Rectal smooth muscle tissue (tissue), 1 donor: ENCODE results near the gene GIPC3.
A peak's percentile ranks its signal among the peaks of the same experiment; 100 is the strongest.
"Not testable (repeated sequence)": the region's sequence is repeated elsewhere in the genome, so short reads cannot be mapped to it uniquely, and the experiment has no call there.

Experiments
- H3K27ac ChIP-seq: one replicate; pipeline ENCODE4 v1.7.0; 2013; ENCODE audit warnings: low read depth, low read length, inconsistent platforms
- H3K27me3 ChIP-seq: one replicate; pipeline ENCODE4 v1.7.0; 2013; ENCODE audit warnings: low read length; ENCODE audit not compliant: control insufficient read depth, insufficient read depth
- H3K36me3 ChIP-seq: one replicate; pipeline ENCODE4 v1.7.0; 2013; ENCODE audit warnings: low read length; ENCODE audit not compliant: control insufficient read depth, insufficient read depth
- H3K4me1 ChIP-seq: one replicate; pipeline ENCODE4 v1.7.0; 2013; ENCODE audit warnings: low read length; ENCODE audit not compliant: control insufficient read depth, insufficient read depth
- H3K4me3 ChIP-seq: one replicate; pipeline ENCODE4 v1.7.0; 2013; ENCODE audit warnings: low read length
- H3K9ac ChIP-seq: one replicate; pipeline ENCODE4 v1.7.0; 2013; ENCODE audit warnings: low read length

Gene GIPC3

GRCh38 chr19:3623716-3624115 lies 38.4 kb downstream of the GIPC3 start:
- Histone ChIP-seq H3K4me1 (peaks cover 10% of the 10 kb centered on the region), H3K27ac (no peak overlapping the region), H3K36me3 (peaks cover 12% of the 10 kb centered on the region), H3K4me3 (no peak overlapping the region), H3K27me3 (no peaks in the 10 kb centered on the region), H3K9ac (no peak overlapping the region)

- peak overlapping the region; percentile 94 for H3K9ac ChIP-seq
- peak overlapping the region; percentile 91 for H3K4me3 ChIP-seq
- peaks cover 10% of the 10 kb centered on the region for H3K4me1 ChIP-seq
- H3K36me3 ChIP-seq: peaks cover 3% of the 10 kb centered on the region
- H3K27me3 ChIP-seq: no peaks in the 10 kb centered on the region
- peak overlapping the region; percentile 98 for H3K27ac ChIP-seq
Observed at GRCh38 chr19:3625996-3626472, 40.8 kb downstream of the GIPC3 start.

- H3K36me3 ChIP-seq: peaks cover 7% of the 10 kb centered on the region
- peaks cover 10% of the 10 kb centered on the region for H3K4me1 ChIP-seq
- H3K9ac ChIP-seq: peak within 1 kb of the TSS; percentile 94
- H3K27me3 ChIP-seq: no peaks in the 10 kb centered on the region
- H3K27ac ChIP-seq: peak within 1 kb of the TSS; percentile 98
- peak within 1 kb of the TSS; percentile 91 for H3K4me3 ChIP-seq
Observed at GRCh38 chr19:3626473-3627350, 41.4 kb downstream of the GIPC3 start, which contains the start of gene CACTIN. Gene CACTIN (minus strand): TSS chr19:3626790. CDS start chr19:3626762, 28 bp downstream.

- Histone ChIP-seq H3K36me3 (peaks cover 8% of the 10 kb centered on the region), H3K4me1 (peaks cover 10% of the 10 kb centered on the region), H3K9ac (no peak overlapping the region), H3K4me3 (peak overlapping the region; percentile 43), H3K27me3 (no peaks in the 10 kb centered on the region), H3K27ac (no peak overlapping the region)
Observed at GRCh38 chr19:3627351-3627723, 42.1 kb downstream of the GIPC3 start.

- not testable (repeated sequence) for H3K36me3 ChIP-seq, H3K4me3 ChIP-seq, H3K9ac ChIP-seq, H3K27ac ChIP-seq, H3K27me3 ChIP-seq
- H3K4me1 ChIP-seq: peaks cover 10% of the 10 kb centered on the region
Observed at GRCh38 chr19:3628766-3629165, 43.5 kb downstream of the GIPC3 start.

- no peak overlapping the region for H3K27ac ChIP-seq
- H3K36me3 ChIP-seq: peaks cover 5% of the 10 kb centered on the region
Observed at GRCh38 chr19:3631053-3631861, 46.0 kb downstream of the GIPC3 start.

GRCh38 chr19:3632098-3632497 lies 46.8 kb downstream of the GIPC3 start:
- Histone ChIP-seq H3K27me3 (no peaks in the 10 kb centered on the region), H3K4me1 (no peaks in the 10 kb centered on the region), H3K4me3 (no peak overlapping the region), H3K27ac (no peak overlapping the region), H3K36me3 (peaks cover 8% of the 10 kb centered on the region), H3K9ac (no peak overlapping the region)

More at GRCh38 chr19:3631053-3631861, 46.0 kb downstream of the GIPC3 start:
- Histone ChIP-seq H3K9ac (no peak overlapping the region), H3K4me1 (no peaks in the 10 kb centered on the region), H3K27me3 (no peaks in the 10 kb centered on the region), H3K4me3 (no peak overlapping the region)

- Histone ChIP-seq H3K4me1 (no peaks in the 10 kb centered on the region), H3K9ac (no peak overlapping the region), H3K36me3 (peaks cover 8% of the 10 kb centered on the region), H3K27ac (no peak overlapping the region), H3K27me3 (no peaks in the 10 kb centered on the region), H3K4me3 (no peak overlapping the region)
Observed at GRCh38 chr19:3632739-3633558, 47.7 kb downstream of the GIPC3 start.

GRCh38 chr19:3633559-3633988 lies 48.3 kb downstream of the GIPC3 start:
- Histone ChIP-seq H3K4me1 (no peaks in the 10 kb centered on the region), H3K27me3 (no peaks in the 10 kb centered on the region), H3K4me3 (no peak overlapping the region), H3K36me3 (peaks cover 11% of the 10 kb centered on the region), H3K27ac (no peak overlapping the region), H3K9ac (no peak overlapping the region)

- Histone ChIP-seq H3K27ac (no peak overlapping the region), H3K4me1 (no peaks in the 10 kb centered on the region), H3K9ac (no peak overlapping the region), H3K4me3 (no peak overlapping the region), H3K27me3 (no peaks in the 10 kb centered on the region), H3K36me3 (peaks cover 17% of the 10 kb centered on the region)
Observed at GRCh38 chr19:3634496-3635045, 49.3 kb downstream of the GIPC3 start.

- Histone ChIP-seq H3K27me3 (no peaks in the 10 kb centered on the region), H3K36me3 (peaks cover 20% of the 10 kb centered on the region), H3K27ac (no peak overlapping the region), H3K9ac (no peak overlapping the region), H3K4me1 (no peaks in the 10 kb centered on the region), H3K4me3 (no peak overlapping the region)
Observed at GRCh38 chr19:3636506-3636905, 51.2 kb downstream of the GIPC3 start.
